Upper lobe of left lung (tissue), 6 donors: ENCODE data around the gene GRID1. TPM values are rescaled to one million over a fixed set of nuclear protein-coding genes. Genes with fewer than 3 reads are reported as not detected.
A peak's percentile ranks its signal among the peaks of the same experiment; 100 is the strongest.

ENCODE experiments used
- ATAC-seq, 2 donors: fragments of 200-7000 bp; cut with Tn5 transposase; one replicate each; pipeline ENCODE4 v1.9.1; 2022; ENCODE audit warnings: mild to moderate bottlenecking in 2 of 2, moderate library complexity in 2 of 2; ENCODE audit not compliant: low FRiP score in 2 of 2
- DNase-seq, 2 donors: peaks; one replicate each; pipeline ENCODE4 v3.0.0-alpha.2; 2019 to 2020
- H3K27ac ChIP-seq, 4 donors: fragments of 200-600 bp; sonication (generic); one replicate each; pipeline ENCODE4 v1.5.1; 2016 to 2019
- H3K27me3 ChIP-seq, 4 donors: fragments of 200-600 bp; sonication (generic); one replicate each; pipeline ENCODE4 v1.5.1; 2017 to 2019
- H3K36me3 ChIP-seq, 4 donors: fragments of 200-600 bp; sonication (generic); one replicate each; pipeline ENCODE4 v1.5.1; 2016 to 2019
- H3K4me1 ChIP-seq, 4 donors: fragments of 200-600 bp; sonication (generic); one replicate each; pipeline ENCODE4 v1.5.1; 2018 to 2019
- H3K4me3 ChIP-seq, 4 donors: fragments of 200-600 bp; sonication (generic); one replicate each; pipeline ENCODE4 v1.5.1; 2017 to 2019; ENCODE audit warnings: mild to moderate bottlenecking in 2 of 4, moderate library complexity in 1 of 4
- H3K9me3 ChIP-seq, 4 donors: fragments of 200-600 bp; sonication (generic); one replicate each; pipeline ENCODE4 v1.5.1; 2018 to 2019
- EP300 ChIP-seq, 4 donors: sonication (generic); formaldehyde crosslinking; IDR thresholded peaks; one replicate each; pipeline ENCODE4 v1.5.1; 2017; ENCODE audit warnings: antibody characterized with exemption in 4 of 4, control low read depth in 2 of 4
- POLR2A ChIP-seq, 4 donors: fragments of 450-650 bp; IDR thresholded peaks; one replicate each; pipeline ENCODE4 v1.5.1; 2016 to 2017; ENCODE audit warnings: antibody characterized with exemption in 4 of 4, mild to moderate bottlenecking in 2 of 4
- POLR2AphosphoS5 ChIP-seq, 2 donors: sonication (generic); formaldehyde crosslinking; IDR thresholded peaks; one replicate each; pipeline ENCODE4 v1.5.1; 2017; ENCODE audit warnings: antibody characterized with exemption in 2 of 2
- WGBS, 2 donors: methylation state at CpG; one replicate each; pipeline ENCODE4 v1.1.5; 2017 to 2018; 5-methylcytosine and 5-hydroxymethylcytosine counted together
- total RNA-seq, 6 donors: library from RNA; depleted of rRNA in 4 of 6; stranded (reverse); fragments of >200 nt in 4 of 6; gene quantifications; one replicate each; pipeline versions ENCODE4 v1.1.0 to v1.2.1, GENCODE V29; 2016 to 2021
- TF ChIP-seq, protein P1 (sequence below), 6 experiments: fragments of 450-650 bp in 4 of 6; fragments of 200-600 bp in 2 of 6; sonication (generic) in 2 of 6; IDR thresholded peaks; one replicate each; pipeline ENCODE4 v1.5.1; 2016 to 2019; ENCODE audit warnings: antibody characterized with exemption in 6 of 6
- donor health status: DM: no; HTN: no; CAD: no; lungs with moderate emphysema.
- donor health status: DM: no; HTN: yes; CAD: no; lungs with severe emphysema.

The GRID1 gene
- total RNA-seq, 6 donors from 2014 or later, result 1.5 to 5.2 (median 3.2) TPM

- ATAC-seq (no peak), DNase-seq (no peak)
- no peak for TF ChIP-seq POLR2A (IDR thresholded peaks at IDR 0.05)
- TF ChIP-seq POLR2AphosphoS5 (IDR thresholded peaks at IDR 0.05), result no peak
- no peak for TF ChIP-seq EP300 (IDR thresholded peaks at IDR 0.05)
- H3K9me3 ChIP-seq, result no peaks in the 10 kb centered on the region
- WGBS, 2 donors, result 69 to 76% methylated on average over 2 of the region's 2 CpGs
- no peak overlapping the region for H3K27ac ChIP-seq
- H3K4me1 ChIP-seq, result no peaks in the 10 kb centered on the region
- H3K4me3 ChIP-seq, result no peak overlapping the region
- H3K36me3 ChIP-seq, result no peaks in the 10 kb centered on the region
- H3K27me3 ChIP-seq, result no peaks in the 10 kb centered on the region
These were observed 711.2 kb downstream of the GRID1 start for GRCh38 chr10:85655411-85655810.

DNA sequence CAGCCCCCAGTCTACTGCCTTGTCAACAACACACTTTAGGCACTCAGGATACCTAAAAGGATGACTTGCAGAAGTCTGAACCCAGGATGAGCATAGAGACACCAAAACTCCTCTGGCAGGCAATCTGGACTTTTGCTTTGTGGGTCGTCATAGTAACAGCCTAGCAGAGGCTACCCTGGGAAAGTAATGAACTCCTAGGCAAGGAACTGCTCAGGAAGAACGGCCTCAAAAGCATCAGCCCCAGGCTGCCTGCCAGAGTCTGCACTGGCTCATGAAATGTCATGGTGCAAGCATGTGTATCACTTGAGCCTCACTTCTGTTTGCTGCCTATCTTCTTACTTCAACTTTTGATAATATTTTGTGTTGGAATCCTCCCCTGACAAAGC lies 715.1 kb downstream of the GRID1 start:
- WGBS, 2 donors, result 59 to 80% methylated on average over 1 to 2 of the region's 2 CpGs
- TF ChIP-seq POLR2AphosphoS5 (IDR thresholded peaks at IDR 0.05), result no peak
- Histone ChIP-seq H3K4me3 (no peak overlapping the region), H3K9me3 (no peaks in the 10 kb centered on the region), H3K27me3 (no peaks in the 10 kb centered on the region), H3K36me3 (no peaks in the 10 kb centered on the region), H3K27ac (peak overlapping the region in 1 of 4 donors; percentile 10), H3K4me1 (no peaks in the 10 kb centered on the region)
- DNase-seq (no peak), ATAC-seq (no peak)

- 67 to 82% methylated on average over 1 of the region's 1 CpG for WGBS, 2 donors
- no peak for DNase-seq
- peak overlapping the region in 1 of 4 donors; percentile 10 for H3K27ac ChIP-seq
These were observed 715.7 kb downstream of the GRID1 start for GRCh38 chr10:85650791-85651496.

GRCh38 chr10:85649461-85649860 lies 717.1 kb downstream of the GRID1 start:
- WGBS, 2 donors, result 42 to 59% methylated on average over 4 of the region's 4 CpGs
- H3K36me3 ChIP-seq, result no peaks in the 10 kb centered on the region
- TF ChIP-seq POLR2A (IDR thresholded peaks at IDR 0.05) (no peak), EP300 (IDR thresholded peaks at IDR 0.05) (no peak), POLR2AphosphoS5 (IDR thresholded peaks at IDR 0.05) (no peak)
- TF ChIP-seq, protein P1, sequence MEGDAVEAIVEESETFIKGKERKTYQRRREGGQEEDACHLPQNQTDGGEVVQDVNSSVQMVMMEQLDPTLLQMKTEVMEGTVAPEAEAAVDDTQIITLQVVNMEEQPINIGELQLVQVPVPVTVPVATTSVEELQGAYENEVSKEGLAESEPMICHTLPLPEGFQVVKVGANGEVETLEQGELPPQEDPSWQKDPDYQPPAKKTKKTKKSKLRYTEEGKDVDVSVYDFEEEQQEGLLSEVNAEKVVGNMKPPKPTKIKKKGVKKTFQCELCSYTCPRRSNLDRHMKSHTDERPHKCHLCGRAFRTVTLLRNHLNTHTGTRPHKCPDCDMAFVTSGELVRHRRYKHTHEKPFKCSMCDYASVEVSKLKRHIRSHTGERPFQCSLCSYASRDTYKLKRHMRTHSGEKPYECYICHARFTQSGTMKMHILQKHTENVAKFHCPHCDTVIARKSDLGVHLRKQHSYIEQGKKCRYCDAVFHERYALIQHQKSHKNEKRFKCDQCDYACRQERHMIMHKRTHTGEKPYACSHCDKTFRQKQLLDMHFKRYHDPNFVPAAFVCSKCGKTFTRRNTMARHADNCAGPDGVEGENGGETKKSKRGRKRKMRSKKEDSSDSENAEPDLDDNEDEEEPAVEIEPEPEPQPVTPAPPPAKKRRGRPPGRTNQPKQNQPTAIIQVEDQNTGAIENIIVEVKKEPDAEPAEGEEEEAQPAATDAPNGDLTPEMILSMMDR (IDR thresholded peaks at IDR 0.05), result no peak
- ATAC-seq (no peak), DNase-seq (no peak)
- no peaks in the 10 kb centered on the region for H3K27me3 ChIP-seq
- H3K27ac ChIP-seq, result no peak overlapping the region
- H3K9me3 ChIP-seq, result no peaks in the 10 kb centered on the region
- H3K4me1 ChIP-seq, result no peaks in the 10 kb centered on the region
- H3K4me3 ChIP-seq, result no peak overlapping the region

More at GRCh38 chr10:85650791-85651496, 715.7 kb downstream of the GRID1 start:
- Histone ChIP-seq H3K27me3 (no peaks in the 10 kb centered on the region), H3K4me1 (no peaks in the 10 kb centered on the region), H3K36me3 (no peaks in the 10 kb centered on the region), H3K4me3 (no peak overlapping the region), H3K9me3 (no peaks in the 10 kb centered on the region)
- no peak for ATAC-seq
- no peak for TF ChIP-seq POLR2AphosphoS5 (IDR thresholded peaks at IDR 0.05)
- no peak for TF ChIP-seq EP300 (IDR thresholded peaks at IDR 0.05)
- no peak for TF ChIP-seq POLR2A (IDR thresholded peaks at IDR 0.05)
- TF ChIP-seq, protein P1 (IDR thresholded peaks at IDR 0.05), result no peak

DNA sequence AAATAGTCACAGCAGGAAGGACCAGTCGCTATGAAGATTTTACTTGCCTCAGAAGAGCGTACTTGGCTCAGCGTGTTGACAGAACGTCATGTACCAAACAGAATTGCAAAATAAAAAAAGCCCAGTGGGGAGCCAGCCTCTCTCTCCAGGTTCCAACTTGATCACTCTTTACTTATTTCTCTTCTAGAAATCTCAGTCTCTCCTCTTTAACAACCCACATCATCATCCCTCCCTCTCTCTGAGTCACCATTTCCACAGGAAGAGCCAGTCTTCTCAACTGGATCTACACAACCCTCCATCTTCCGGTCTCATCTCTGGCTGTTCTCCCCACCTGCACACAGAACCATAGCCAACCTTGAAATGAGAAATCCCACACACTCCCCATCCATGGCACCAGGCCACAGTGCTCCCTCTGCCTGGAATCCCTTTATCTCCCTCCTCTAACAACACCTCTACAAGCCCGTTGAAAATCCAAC lies 718.3 kb downstream of the GRID1 start:
- Histone ChIP-seq H3K27ac (peak overlapping the region in 1 of 4 donors; percentile 23), H3K4me1 (no peaks in the 10 kb centered on the region), H3K4me3 (no peak overlapping the region), H3K36me3 (no peaks in the 10 kb centered on the region), H3K9me3 (no peaks in the 10 kb centered on the region), H3K27me3 (no peaks in the 10 kb centered on the region)
- WGBS, 2 donors, result 79 to 82% methylated on average over 6 of the region's 6 CpGs
- DNase-seq (no peak), ATAC-seq (peak in 1 of 2 donors; percentile 51)
- TF ChIP-seq, protein P1 (IDR thresholded peaks at IDR 0.05), result no peak
- TF ChIP-seq EP300 (IDR thresholded peaks at IDR 0.05), result no peak
- no peak for TF ChIP-seq POLR2AphosphoS5 (IDR thresholded peaks at IDR 0.05)
- no peak for TF ChIP-seq POLR2A (IDR thresholded peaks at IDR 0.05)

DNA sequence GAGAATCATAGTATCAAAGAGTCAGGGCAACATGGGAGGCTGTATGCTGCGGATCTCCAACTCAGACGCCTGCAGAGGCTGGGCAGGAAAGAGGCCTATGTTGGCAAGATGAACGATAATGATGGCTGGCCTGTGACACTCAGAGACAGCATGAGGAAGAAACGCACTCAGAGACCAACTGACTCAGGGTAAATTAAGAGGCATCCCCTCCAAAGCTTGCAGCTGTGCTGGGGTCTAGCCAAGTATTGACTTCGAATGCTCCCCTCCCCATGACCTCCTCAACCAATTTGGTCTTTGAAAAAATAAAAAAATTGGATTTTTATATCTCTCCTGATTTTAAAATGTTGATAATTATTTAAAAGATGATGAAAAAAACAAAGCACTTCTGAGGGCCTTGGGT lies 718.9 kb downstream of the GRID1 start:
- H3K4me1 ChIP-seq, result peaks cover 0 to 4% (median 0%) of the 10 kb centered on the region in 4 donors

More for the DNA sequence above, 718.9 kb downstream of the GRID1 start:
- H3K36me3 ChIP-seq, result no peaks in the 10 kb centered on the region
- H3K4me3 ChIP-seq, result no peak overlapping the region
- TF ChIP-seq EP300 (IDR thresholded peaks at IDR 0.05), result no peak
- TF ChIP-seq POLR2A (IDR thresholded peaks at IDR 0.05), result no peak
- TF ChIP-seq, protein P1 (IDR thresholded peaks at IDR 0.05), result no peak
- TF ChIP-seq POLR2AphosphoS5 (IDR thresholded peaks at IDR 0.05), result no peak
- ATAC-seq, result no peak
- H3K27ac ChIP-seq, result no peak overlapping the region
- no peaks in the 10 kb centered on the region for H3K9me3 ChIP-seq
- WGBS, 2 donors, result 72 to 82% methylated on average over 5 of the region's 5 CpGs
- DNase-seq, result no peak
- no peaks in the 10 kb centered on the region for H3K27me3 ChIP-seq
